ENCODE measurements around the gene DSP.

DSP gene

DNA sequence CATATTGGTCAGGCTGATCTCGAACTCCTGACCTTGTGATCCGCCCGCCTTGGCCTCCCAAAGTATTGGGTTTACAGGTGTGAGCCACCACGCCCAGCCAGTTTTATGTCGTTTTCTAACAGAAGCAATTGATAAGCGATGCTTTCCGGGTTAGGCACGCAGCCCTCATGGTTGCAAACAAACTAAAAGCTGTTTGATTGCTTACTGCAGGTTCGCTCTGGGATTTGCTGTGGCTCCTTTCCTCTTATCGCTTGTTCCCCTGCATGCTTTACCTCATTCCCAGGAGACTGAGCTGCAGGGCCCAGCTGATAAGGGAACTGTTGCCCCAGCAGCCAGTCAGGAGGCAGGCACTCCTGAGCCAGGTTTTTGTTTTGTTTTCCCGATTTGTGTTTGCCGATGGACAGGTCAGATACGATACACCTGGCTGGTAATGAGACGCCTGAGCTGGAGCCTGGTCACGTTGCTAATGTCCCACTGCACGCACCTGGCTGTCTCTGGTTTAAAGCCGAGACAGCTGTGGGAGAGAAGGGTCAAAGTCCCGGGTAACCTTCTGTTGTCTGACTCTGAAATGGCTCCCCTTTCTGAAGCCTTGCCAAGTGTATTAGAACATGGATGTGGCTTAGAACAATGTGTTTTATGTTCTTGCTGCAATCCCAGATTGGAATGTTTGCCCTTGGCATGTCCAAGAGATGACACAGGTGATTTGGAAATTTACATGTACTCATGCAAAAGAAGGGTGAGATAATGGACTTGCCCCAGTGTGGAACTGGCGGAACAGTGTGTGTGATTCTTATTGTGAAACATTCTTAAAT is 19.9 kb downstream of the DSP start:
- DNase-seq (ENCODE audit: low read depth, low spot score): no peak

DNA sequence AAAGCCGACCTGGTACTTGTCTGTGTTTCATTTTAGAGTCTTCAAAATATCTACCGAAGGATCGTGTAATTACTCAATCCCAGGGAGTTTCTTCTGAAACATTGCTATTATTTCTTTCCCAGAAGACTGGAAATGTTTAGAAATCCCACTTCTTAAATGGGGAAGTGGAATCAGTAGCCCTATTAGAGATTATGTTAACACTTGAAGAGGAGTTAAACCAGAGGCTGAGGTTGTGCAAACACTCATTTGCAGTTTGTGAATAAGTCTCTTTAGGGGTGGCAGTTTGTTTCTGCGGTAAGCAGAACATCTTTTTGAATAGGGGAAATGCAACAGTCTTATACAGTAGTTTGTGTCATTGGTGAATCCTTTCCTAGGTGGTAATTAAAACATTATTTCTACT is 21.3 kb downstream of the DSP start:
- DNase-seq (ENCODE audit: low read depth, low spot score): no peak

DNA sequence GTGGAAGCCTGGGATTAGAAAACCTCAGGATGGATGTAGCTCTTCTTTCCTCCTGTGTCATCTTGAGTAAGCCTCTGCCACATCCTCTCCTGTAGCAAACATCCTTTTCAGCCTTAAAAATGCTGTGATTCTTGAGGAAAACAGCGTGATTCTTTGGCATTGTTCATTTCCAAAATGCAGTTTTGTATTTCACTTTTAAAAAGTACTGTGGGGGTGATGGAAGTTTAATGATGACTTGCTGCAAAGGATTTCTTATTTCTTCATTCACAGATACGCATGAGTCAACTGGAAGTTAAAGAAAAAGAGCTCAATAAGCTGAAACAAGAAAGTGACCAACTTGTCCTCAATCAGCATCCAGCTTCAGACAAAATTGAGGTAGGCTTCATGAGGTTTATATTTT is 24.6 kb downstream of the DSP start:
- no peak for DNase-seq (ENCODE audit: low read depth, low spot score)

DNA sequence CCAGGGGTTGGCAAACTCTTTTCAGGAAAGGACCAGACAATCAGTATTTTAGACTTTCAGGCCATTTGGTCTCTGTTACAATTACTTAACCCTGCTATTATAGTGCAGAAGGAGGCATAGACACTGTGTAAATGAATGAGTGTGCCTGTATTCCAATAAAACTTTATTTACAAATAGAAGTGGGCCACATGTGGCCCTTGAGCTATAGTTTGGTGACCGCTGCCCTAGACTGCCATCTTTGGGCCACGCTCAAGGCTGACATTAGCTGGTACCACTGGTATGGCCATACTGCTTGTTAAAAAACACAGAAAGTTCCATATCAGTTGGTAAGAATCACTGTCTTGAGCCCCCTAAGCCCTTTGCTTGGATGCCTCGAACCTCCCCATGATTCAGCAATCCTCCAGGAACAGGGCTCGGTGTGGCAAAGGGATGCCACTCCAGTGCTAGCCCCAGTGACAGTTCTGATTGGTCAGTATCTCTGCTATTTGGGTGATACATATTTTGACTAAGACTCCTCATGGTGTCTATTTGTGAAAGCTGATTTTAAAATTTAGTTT is 25.2 kb downstream of the DSP start:
- no peak for DNase-seq (ENCODE audit: low read depth, low spot score)

DNA sequence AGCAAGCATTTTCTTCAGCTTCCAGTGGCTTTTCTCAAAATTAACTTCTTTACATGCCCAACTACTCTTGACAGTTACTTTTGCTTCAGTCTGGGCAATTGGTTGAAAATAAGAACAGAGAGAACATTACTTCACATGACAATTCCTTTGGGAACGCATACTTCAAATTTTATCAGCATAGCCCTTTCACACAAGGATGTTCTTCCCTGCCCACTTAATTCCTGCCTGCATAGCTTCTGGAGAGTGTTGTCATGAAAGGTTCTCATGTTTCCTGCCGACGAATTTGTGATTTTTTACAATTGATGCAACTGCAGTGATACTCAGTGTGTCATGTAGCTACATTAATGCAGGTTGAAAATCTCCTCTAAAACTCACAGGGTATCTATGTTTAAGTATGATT is 26.6 kb downstream of the DSP start:
- no peak for DNase-seq (ENCODE audit: low read depth, low spot score)

DNA sequence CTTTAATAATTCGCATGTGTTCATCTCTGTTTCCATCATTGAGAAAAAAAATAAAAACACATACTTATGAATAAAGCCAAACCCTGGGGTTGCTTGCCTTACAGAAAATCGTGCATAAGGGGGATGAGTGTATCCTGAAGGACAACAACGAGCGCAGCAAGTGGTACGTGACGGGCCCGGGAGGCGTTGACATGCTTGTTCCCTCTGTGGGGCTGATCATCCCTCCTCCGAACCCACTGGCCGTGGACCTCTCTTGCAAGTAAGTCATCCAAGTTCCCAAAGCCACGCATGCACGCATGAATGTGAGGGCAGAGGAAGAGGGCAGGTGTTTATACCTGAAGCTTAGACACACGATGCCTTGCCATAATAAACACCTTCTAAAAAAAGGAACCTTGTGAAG is 27.6 kb downstream of the DSP start:
- DNase-seq (ENCODE audit: low read depth, low spot score): no peak

DNA sequence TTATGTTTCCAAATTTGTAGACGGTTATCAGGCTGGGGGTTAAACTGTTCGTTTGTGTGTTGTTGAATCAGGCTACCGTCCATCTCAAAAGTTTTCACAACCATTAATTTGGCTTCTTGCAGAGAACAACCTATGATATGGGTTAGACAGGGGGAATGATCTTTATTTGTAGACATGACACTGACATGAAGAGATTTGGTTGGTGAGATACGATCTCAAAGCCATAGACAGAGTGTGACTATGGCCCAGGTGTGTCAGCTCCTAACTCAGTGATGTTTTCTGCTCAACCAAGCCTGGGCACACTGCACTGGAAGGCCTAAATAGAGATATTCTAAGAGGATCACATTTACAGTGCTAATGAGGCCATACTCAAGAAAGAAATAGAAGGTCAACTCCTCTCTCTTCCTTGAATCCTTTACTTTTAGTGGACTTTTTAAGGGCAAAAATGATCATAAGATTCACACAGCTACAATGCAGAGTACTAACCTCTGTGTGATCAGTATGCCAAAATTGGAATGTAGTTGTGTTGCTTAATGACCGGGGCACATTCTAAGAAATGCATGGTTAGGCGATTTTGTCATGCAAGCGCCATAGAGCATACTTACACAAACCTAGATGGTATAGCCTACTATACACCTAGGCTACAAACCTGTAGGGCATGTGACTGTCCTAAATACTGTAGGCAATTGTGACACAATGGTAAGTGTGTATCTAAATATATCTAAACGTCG is 30.9 kb downstream of the DSP start:
- no peak for DNase-seq (ENCODE audit: low read depth, low spot score)

DNA sequence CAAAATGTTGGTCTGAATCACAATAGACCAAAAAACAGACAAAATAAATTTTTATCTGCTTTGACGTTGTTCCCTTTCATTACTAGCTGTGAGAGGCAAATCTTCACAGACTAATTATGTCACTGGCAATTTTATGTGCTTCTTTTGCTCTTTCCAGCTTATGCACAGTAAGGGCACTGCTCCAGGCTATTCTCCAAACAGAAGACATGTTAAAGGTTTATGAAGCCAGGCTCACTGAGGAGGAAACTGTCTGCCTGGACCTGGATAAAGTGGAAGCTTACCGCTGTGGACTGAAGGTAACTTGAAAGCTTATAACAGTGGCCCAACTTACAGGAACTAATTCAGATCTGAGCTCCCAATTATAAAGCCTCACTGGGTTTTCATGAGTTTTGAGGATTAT is 33.0 kb downstream of the DSP start:
- no peak for DNase-seq (ENCODE audit: low read depth, low spot score)

DNA sequence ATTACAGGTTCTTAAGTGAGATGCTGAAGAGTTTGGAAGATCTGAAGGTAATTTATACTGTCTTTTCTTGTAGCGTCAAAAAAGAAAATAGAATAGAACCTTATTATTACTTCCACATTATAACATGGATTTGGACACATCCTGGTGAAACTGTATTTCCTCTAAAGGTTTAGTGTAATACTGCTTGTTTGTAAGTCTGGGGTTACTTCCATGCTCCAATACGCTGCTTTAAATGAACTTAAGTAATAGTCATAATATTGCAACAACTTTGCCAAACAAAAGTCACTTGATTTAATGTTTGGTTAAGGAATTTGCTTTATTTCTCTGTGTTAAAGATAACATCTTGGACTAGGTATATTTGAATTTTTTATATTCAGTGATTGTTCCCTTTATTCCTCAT is 37.0 kb downstream of the DSP start:
- no peak for DNase-seq (ENCODE audit: low read depth, low spot score)

DNA sequence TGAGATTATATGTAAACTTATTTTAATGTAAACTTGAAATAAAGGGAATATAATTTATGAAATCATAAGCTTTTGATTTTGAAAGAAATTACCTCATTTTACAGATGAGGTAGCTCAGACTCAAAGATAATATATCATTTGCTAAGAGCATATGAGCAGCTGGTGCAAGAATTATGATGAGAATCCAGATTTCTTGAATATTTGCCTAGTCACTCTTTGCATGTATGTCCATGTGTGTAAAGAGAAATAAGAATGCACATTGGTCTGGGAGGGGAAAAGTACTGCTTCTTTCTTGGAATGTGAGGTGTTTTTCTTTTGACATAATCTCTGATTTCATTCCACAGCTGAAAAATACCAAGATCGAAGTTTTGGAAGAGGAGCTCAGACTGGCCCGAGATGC is 37.5 kb downstream of the DSP start:
- no peak for DNase-seq (ENCODE audit: low read depth, low spot score)

DNA sequence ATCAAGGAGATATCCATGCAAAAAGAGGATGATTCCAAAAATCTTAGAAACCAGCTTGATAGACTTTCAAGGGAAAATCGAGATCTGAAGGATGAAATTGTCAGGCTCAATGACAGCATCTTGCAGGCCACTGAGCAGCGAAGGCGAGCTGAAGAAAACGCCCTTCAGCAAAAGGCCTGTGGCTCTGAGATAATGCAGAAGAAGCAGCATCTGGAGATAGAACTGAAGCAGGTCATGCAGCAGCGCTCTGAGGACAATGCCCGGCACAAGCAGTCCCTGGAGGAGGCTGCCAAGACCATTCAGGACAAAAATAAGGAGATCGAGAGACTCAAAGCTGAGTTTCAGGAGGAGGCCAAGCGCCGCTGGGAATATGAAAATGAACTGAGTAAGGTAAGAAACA is 38.4 kb downstream of the DSP start:
- no peak for DNase-seq (ENCODE audit: low read depth, low spot score)

DNA sequence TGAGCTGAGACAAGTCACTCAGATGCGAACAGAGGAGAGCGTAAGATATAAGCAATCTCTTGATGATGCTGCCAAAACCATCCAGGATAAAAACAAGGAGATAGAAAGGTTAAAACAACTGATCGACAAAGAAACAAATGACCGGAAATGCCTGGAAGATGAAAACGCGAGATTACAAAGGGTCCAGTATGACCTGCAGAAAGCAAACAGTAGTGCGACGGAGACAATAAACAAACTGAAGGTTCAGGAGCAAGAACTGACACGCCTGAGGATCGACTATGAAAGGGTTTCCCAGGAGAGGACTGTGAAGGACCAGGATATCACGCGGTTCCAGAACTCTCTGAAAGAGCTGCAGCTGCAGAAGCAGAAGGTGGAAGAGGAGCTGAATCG is 39.1 kb downstream of the DSP start:
- DNase-seq (ENCODE audit: low read depth, low spot score): no peak

DNA sequence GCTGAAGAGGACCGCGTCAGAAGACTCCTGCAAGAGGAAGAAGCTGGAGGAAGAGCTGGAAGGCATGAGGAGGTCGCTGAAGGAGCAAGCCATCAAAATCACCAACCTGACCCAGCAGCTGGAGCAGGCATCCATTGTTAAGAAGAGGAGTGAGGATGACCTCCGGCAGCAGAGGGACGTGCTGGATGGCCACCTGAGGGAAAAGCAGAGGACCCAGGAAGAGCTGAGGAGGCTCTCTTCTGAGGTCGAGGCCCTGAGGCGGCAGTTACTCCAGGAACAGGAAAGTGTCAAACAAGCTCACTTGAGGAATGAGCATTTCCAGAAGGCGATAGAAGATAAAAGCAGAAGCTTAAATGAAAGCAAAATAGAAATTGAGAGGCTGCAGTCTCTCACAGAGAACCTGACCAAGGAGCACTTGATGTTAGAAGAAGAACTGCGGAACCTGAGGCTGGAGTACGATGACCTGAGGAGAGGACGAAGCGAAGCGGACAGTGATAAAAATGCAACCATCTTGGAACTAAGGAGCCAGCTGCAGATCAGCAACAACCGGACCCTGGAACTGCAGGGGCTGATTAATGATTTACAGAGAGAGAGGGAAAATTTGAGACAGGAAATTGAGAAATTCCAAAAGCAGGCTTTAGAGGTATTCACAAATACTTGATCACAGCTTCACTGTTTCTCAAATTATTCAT is 39.6 kb downstream of the DSP start:
- DNase-seq (ENCODE audit: low read depth, low spot score): no peak

DNA sequence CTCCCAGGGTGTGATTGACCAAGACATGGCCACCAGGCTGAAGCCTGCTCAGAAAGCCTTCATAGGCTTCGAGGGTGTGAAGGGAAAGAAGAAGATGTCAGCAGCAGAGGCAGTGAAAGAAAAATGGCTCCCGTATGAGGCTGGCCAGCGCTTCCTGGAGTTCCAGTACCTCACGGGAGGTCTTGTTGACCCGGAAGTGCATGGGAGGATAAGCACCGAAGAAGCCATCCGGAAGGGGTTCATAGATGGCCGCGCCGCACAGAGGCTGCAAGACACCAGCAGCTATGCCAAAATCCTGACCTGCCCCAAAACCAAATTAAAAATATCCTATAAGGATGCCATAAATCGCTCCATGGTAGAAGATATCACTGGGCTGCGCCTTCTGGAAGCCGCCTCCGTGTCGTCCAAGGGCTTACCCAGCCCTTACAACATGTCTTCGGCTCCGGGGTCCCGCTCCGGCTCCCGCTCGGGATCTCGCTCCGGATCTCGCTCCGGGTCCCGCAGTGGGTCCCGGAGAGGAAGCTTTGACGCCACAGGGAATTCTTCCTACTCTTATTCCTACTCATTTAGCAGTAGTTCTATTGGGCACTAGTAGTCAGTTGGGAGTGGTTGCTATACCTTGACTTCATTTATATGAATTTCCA is 43.9 kb downstream of the DSP start:
- DNase-seq (ENCODE audit: low read depth, low spot score): no peak

DNA sequence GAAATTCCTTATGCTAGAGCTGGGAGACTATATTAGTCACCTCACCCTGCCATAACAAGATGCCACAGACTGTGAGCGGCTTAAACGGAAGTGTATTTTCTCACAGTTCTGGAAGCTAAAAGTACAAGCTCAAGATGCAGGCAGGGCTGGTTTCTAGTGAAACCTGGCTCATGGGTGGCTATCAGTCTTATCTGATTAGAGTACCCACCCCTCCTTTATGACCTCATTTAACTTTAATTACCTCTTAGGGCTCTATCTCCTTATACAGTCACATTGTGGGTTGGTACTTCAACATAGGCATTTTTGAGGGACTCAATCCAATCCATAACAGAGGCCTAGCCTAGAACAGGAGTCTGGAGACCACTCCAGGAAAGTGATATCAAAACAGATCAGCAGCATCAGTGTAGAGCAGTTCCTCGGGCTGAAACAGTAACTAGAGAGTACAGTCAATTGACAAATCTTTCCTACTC is 46.2 kb downstream of the DSP start:
- DNase-seq (ENCODE audit: low read depth, low spot score): no peak

DNA sequence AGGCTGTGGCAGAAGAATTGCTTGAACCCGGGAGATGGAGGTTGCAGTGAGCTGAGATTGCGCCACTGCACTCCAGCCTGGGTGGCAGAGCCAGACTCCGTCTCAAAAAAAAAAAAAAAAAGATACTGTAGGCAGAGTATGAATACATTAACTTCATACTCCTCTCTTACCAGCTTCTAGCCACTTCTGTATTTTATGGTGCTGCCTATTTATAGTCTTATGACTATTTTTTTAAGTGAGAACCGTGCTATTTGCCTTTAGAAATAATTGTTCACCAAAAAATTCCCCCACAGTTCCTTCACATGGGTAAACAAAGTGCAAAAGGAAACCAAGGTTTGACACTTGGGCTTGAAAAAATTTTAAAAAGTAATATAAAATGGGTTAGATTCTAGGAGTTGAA is 47.0 kb downstream of the DSP start:
- DNase-seq (ENCODE audit: low read depth, low spot score): no peak

DNA sequence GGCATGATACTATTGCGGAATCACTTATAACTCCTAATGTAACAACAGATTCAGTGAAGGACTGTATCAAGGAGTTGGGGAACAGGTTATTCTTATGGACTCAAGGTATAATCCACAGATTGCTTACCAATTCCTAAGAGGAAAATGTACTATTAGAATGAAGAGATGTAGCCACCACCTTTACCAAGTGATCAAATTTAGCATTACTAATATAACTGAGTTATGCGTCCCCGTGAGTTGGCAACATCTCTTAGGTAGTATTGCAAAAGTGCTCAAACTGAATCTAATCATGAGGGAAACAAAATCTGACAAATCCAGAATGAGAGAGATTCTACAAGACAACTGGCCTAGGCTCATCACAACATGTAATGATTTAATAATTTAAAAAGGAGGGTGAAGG is 47.8 kb downstream of the DSP start:
- no peak for DNase-seq (ENCODE audit: low read depth, low spot score)

DNA sequence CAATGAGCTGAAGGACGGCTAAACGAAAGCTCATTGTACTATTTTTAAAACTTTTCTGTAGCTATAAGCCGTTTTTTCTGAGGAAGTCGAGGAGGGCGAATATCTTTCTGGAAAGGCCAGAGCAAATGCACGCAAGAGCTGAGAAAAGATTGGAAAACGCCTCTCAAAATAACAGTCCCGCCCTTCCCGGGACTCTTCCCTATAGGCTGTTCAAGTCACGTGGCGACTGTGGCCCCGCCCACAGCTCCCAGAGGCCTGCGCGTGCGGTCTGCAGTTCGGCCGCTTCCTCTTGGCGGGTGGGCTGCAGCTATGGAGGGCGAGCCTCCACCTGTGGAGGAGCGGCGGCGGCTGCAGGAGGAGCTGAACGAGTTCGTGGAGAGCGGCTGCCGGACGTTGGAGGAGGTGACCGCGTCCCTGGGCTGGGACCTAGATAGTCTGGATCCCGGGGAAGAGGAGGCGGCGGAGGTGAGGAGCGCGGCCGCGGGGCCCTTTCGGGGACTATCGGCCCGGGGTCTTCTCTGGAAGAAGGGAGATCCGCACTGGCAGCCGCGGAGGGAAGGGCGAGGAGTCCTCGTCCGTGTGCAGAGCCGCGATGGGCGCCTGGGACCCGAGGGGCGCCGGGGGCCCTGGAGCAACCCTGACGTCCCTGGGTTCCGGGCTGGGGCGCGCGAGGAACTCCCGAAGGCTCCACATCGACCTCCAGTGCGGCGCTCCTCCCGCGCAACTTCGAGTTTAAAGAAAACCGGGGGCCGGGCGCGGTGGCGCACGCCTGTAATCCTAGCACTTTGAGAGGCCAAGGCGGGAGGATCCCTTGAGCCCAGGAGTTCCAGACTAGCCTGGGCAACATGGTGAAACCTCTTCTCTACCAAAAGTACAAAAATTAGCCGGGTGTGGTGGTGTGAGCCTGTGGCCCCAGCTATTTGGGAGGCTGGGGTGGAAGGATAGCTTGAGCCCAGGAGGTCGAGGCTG is 48.8 kb downstream of the DSP start, which contains the start of gene SNRNP48:
TSS of gene SNRNP48 (plus strand) at position 250 of the 969 bp plus-strand sequence. CDS start at position 310, 60 bp downstream.
- DNase-seq (ENCODE audit: low read depth, low spot score): peak; percentile 82

DNA sequence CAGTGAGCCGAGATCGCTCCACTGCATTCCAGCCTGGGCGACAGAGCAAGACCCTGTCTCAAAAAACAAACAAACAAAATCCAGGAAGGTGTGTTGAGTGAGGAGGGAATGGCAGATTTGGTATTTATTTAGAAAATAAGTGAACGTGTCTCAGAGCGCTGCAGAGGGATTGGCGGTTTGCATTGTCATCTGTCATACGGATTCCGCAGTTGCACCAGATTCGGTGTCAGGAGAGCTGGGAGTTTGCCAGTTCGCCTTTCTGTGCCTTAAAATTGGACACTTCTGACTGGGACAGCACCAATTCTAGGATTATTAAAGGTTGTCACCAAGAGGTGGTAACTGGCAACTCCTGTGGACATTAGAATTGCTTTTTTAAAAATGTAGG is 49.4 kb downstream of the DSP start:
- no peak for DNase-seq (ENCODE audit: low read depth, low spot score)

DNA sequence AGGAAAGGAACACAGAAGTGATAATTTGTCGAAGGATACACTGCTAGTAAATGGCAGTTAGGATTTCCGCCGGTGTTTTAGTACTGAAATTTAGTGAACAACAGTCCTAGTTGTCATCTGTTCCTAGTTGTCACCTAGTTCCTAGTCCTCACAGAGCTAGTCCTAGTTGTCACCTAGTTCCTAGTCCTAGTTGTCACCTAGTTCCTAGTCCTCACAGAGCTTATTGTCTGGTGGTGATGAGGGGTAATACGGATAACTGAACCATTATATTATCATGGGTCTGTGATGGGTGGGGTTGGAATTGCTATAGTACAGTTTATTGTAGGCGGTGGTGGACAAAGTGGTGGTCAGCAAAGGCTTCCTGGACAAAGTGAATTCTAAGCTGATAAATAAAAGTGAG is 50.3 kb downstream of the DSP start:
- DNase-seq (ENCODE audit: low read depth, low spot score): no peak

DNA sequence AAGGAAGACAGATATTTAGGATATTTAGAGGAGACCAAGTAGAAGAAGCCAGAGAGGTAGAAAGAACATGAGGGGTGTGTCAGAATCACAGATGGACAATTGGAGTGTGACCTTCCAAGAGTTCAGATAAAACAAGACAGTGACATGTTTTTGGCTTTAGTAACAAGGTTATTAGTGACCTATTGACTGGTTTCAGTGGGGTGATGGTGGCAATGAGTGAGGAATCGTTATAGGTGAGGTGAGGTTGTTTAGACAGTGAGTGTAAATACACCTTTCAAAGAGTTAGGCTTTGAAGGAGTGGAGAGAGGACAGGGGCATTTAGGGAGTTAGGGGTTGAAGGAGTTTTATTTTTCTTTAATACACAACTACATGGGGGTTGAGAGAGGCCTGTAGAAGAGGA is 51.8 kb downstream of the DSP start:
- no peak for DNase-seq (ENCODE audit: low read depth, low spot score)
